Subcutaneous abdominal adipose tissue (tissue), 5 donors: Measurements from ENCODE around the gene EYA2.
"Not testable (repeated sequence)": the region's sequence is repeated elsewhere in the genome, so short reads cannot be mapped to it uniquely, and the experiment has no call there.

Source experiments
- H3K27ac ChIP-seq: one replicate; pipeline ENCODE4 v1.7.0; 2013; ENCODE audit warnings: low read depth, mild to moderate bottlenecking, inconsistent platforms, low read length, moderate library complexity
- H3K27me3 ChIP-seq, 5 donors: one replicate each; pipeline ENCODE4 v1.7.0; 2013; ENCODE audit warnings: low read length in 5 of 5, inconsistent platforms in 1 of 5; ENCODE audit not compliant: control insufficient read depth in 5 of 5, insufficient read depth in 4 of 5
- H3K36me3 ChIP-seq, 5 donors: one replicate each; pipeline ENCODE4 v1.7.0; 2013; ENCODE audit warnings: low read length in 5 of 5; ENCODE audit not compliant: control insufficient read depth in 5 of 5, insufficient read depth in 5 of 5
- H3K4me1 ChIP-seq, 5 donors: one replicate each; pipeline ENCODE4 v1.7.0; 2013; ENCODE audit warnings: low read length in 5 of 5, mild to moderate bottlenecking in 3 of 5, moderate library complexity in 1 of 5; ENCODE audit not compliant: control insufficient read depth in 5 of 5, insufficient read depth in 5 of 5
- H3K4me3 ChIP-seq, 5 donors: one replicate each; pipeline ENCODE4 v1.7.0; 2013; ENCODE audit warnings: low read length in 5 of 5, low read depth in 1 of 5
- H3K9ac ChIP-seq, 5 donors: one replicate each; pipeline ENCODE4 v1.7.0; 2013; ENCODE audit warnings: low read length in 5 of 5, mild to moderate bottlenecking in 4 of 5, moderate library complexity in 3 of 5
- H3K9me3 ChIP-seq, 5 donors: one replicate each; pipeline ENCODE4 v1.7.0; 2013; ENCODE audit warnings: low read length in 5 of 5; ENCODE audit not compliant: control insufficient read depth in 5 of 5
- donor health status: healthy.
- donor health status: healthy.
- donor health status: healthy.
- donor health status: healthy.
- donor health status: healthy.

EYA2 gene

DNA sequence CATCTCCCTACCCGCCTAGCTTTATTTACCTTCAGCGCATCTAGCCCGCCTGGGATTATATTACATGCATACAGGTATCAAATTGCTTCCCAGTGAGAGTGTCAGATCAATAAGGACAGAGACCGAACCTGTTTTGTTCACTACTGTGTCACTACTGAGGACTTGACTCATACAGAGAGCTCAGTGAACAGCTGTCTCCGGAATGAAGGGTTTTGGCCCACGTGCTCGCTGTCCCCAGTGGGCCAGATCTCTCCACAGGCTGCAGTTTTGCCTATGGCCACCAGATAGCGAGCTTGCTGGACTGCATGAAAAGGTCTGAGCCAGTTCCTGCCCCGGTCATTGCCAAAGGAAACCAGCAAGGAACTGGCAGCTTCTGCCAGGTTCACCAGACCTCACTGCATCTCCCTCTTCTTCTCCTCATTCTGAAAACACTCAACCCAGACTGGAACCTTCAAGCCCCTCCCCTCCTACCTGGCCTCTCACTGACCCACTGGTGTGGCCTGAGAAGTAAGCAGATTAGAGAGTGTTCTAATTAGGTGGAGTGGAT, 311.0 kb downstream of the EYA2 start:
- H3K36me3 ChIP-seq: peaks cover 8 to 27% (median 22%) of the 10 kb centered on the region in 5 donors
- H3K4me3 ChIP-seq: no peak overlapping the region
- no peak overlapping the region for H3K27ac ChIP-seq
- H3K4me1 ChIP-seq: peaks cover 0 to 6% (median 4%) of the 10 kb centered on the region in 5 donors
- H3K9me3 ChIP-seq: no peaks in the 10 kb centered on the region
- H3K27me3 ChIP-seq: no peaks in the 10 kb centered on the region
- peak overlapping the region in 1 of 5 donors; percentile 30 for H3K9ac ChIP-seq

- H3K9ac ChIP-seq, H3K4me3 ChIP-seq, H3K27ac ChIP-seq, H3K4me1 ChIP-seq, H3K27me3 ChIP-seq, H3K9me3 ChIP-seq: not testable (repeated sequence)
- H3K36me3 ChIP-seq: peaks cover 8 to 36% (median 31%) of the 10 kb centered on the region in 5 donors
These were observed 311.9 kb downstream of the EYA2 start for GRCh38 chr20:47206552-47206951.

- H3K36me3 ChIP-seq: peaks cover 8 to 41% (median 36%) of the 10 kb centered on the region in 5 donors
- no peaks in the 10 kb centered on the region for H3K9me3 ChIP-seq
- H3K4me3 ChIP-seq: no peak overlapping the region
- H3K27me3 ChIP-seq: no peaks in the 10 kb centered on the region
- H3K4me1 ChIP-seq: peaks cover 0 to 6% (median 4%) of the 10 kb centered on the region in 5 donors
- no peak overlapping the region for H3K27ac ChIP-seq
- no peak overlapping the region for H3K9ac ChIP-seq
These were observed 312.5 kb downstream of the EYA2 start for GRCh38 chr20:47206962-47207641.

DNA sequence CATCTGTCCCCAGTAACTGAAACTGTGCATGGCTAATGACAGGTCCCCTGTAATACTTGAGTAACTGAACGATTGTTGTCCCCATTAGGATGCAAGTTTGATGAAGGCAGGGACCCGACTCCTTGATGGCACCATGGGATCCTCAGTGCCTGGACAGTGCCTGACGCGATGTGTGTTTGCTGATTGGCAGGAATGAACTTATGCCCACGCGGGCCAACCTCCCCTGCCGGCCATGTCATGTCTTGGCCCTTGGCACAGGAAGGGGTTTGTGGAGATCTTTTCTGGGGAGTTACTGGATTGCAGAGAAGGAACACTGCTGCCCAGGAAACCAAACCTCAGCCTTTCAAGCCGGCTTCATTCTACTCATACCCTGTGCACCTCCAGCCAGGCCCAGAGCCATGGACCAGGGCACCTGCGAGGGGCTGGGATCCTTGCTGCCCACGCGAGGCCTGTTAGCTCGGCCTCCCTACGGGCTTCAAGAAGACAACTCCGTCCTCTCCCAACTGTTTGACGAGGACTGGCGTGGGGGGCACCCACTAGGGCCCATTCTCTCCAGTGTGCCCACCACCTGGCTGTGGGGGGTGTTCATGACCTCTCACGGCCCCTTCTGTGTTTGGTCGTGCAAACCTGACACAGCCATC, 314.0 kb downstream of the EYA2 start:
- H3K27me3 ChIP-seq: no peaks in the 10 kb centered on the region
- H3K36me3 ChIP-seq: peaks cover 13 to 57% (median 49%) of the 10 kb centered on the region in 5 donors
- no peak overlapping the region for H3K27ac ChIP-seq
- H3K4me1 ChIP-seq: peaks cover 0 to 6% (median 4%) of the 10 kb centered on the region in 5 donors
- H3K4me3 ChIP-seq: no peak overlapping the region
- no peaks in the 10 kb centered on the region for H3K9me3 ChIP-seq
- no peak overlapping the region for H3K9ac ChIP-seq

DNA sequence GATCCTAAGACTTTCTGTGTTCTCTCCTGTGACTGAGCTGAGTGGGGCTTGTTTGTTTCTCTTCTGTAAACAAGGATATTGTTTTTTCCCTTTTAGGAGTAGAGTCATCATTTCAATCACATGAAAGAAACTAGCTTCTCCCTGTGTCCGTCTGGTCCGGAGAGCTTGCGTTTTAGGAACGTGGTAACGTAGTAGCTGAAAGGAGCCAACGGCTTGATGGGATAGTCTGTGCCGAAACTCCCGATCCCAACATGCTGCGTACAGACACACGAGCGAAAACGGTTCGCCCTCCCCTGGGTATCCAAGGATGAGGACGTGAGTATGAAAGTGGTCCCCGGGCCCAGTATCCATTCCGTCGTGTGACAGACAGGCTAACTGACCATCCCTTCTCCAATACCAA, 315.3 kb downstream of the EYA2 start:
- no peak overlapping the region for H3K9ac ChIP-seq
- peaks cover 17 to 69% (median 57%) of the 10 kb centered on the region in 5 donors for H3K36me3 ChIP-seq

DNA sequence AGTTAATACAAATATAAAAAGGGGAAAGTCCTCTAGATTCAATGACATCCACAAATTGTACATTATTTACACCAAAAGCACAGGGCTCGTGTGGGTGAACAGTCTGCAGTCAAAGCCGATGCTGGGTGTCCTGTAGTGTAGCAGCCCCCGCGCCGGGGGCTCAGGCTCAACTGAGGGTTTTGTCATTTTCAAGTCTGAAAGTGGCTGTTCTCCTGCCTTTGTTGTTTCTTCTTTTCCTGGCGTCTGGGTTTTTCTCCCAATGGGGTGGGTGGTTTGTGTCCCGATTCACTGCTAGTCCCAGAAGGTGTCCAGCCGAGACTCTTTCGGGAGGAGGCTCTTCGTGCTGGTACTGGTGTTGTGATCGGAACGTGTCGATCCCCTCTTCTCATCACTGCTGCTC, 315.8 kb downstream of the EYA2 start:
- no peak overlapping the region for H3K9ac ChIP-seq
- H3K27me3 ChIP-seq: no peaks in the 10 kb centered on the region
- H3K4me1 ChIP-seq: peaks cover 0 to 4% (median 2%) of the 10 kb centered on the region in 5 donors
- no peak overlapping the region for H3K4me3 ChIP-seq
- H3K9me3 ChIP-seq: no peaks in the 10 kb centered on the region
- no peak overlapping the region for H3K27ac ChIP-seq
- H3K36me3 ChIP-seq: peaks cover 17 to 72% (median 60%) of the 10 kb centered on the region in 5 donors

More for the DNA sequence above, 315.3 kb downstream of the EYA2 start:
- no peaks in the 10 kb centered on the region for H3K27me3 ChIP-seq
- no peak overlapping the region for H3K27ac ChIP-seq
- H3K4me3 ChIP-seq: no peak overlapping the region
- no peaks in the 10 kb centered on the region for H3K9me3 ChIP-seq
- peaks cover 0 to 6% (median 4%) of the 10 kb centered on the region in 5 donors for H3K4me1 ChIP-seq

DNA sequence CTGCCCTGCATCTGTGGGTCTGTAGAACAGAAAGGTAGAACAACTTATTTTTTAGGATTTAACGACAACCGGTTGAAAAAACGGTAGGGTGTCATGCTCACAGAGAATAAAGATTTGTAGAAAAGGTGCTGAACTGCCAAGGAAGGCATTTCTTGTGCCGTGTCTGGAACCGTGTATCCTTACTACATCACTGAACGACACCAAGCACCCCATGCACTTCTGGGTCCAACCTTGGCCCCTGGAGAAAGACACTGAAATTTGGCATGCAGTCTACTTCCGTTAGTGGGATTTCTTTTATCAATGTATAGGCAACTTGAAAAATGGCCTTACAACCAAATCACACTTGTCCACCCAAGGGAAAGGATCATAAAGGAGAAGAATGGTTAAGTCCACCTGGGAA, 316.4 kb downstream of the EYA2 start:
- H3K36me3 ChIP-seq: peaks cover 17 to 78% (median 65%) of the 10 kb centered on the region in 5 donors
- H3K4me1 ChIP-seq: peaks cover 0 to 3% (median 0%) of the 10 kb centered on the region in 5 donors
- no peak overlapping the region for H3K9ac ChIP-seq
- no peaks in the 10 kb centered on the region for H3K27me3 ChIP-seq
- no peaks in the 10 kb centered on the region for H3K9me3 ChIP-seq
- H3K4me3 ChIP-seq: no peak overlapping the region
- H3K27ac ChIP-seq: no peak overlapping the region

- no peak overlapping the region for H3K4me3 ChIP-seq
- no peaks in the 10 kb centered on the region for H3K27me3 ChIP-seq
- no peak overlapping the region for H3K9ac ChIP-seq
- peaks cover 0 to 3% (median 0%) of the 10 kb centered on the region in 5 donors for H3K4me1 ChIP-seq
- H3K9me3 ChIP-seq: no peaks in the 10 kb centered on the region
- H3K27ac ChIP-seq: no peak overlapping the region
- H3K36me3 ChIP-seq: peaks cover 23 to 90% (median 74%) of the 10 kb centered on the region in 5 donors
These were observed 318.1 kb downstream of the EYA2 start for GRCh38 chr20:47212606-47213207.

GRCh38 chr20:47213966-47214365, 319.3 kb downstream of the EYA2 start:
- Histone ChIP-seq H3K9ac (no peak overlapping the region), H3K36me3 (peaks cover 30 to 90% (median 70%) of the 10 kb centered on the region in 5 donors), H3K27ac (no peak overlapping the region), H3K9me3 (no peaks in the 10 kb centered on the region), H3K4me3 (no peak overlapping the region), H3K4me1 (peaks cover 0 to 3% (median 0%) of the 10 kb centered on the region in 5 donors), H3K27me3 (no peaks in the 10 kb centered on the region)
